PC-3 (cell line): ENCODE results near the gene MCUB.
A peak's percentile ranks its signal among the peaks of the same experiment; 100 is the strongest.

ENCODE experiments used
- CTCF ChIP-seq: fragments of 300-600 bp; sonication (generic); conservative IDR thresholded peaks from 2 replicates; pipeline ENCODE4 v1.5.1; 2017; ENCODE audit warnings: antibody characterized with exemption, low read depth, mild to moderate bottlenecking, low read length
- EZH2 ChIP-seq: fragments of 300-600 bp; sonication (generic); IDR thresholded peaks from one replicate; pipeline ENCODE4 v1.6.1; 2017; ENCODE audit warnings: antibody characterized with exemption, mild to moderate bottlenecking, low read length; ENCODE audit not compliant: unreplicated experiment

- TF ChIP-seq CTCF (0 out of 2 replicates have a peak, but pooled peaks have one; percentile 20), EZH2 (no peak)
Measured at GRCh38 chr4:109658871-109659410, 98.9 kb downstream of the MCUB start.
